AG04450 (cell line): ENCODE results near the gene WWOX. TPM values are rescaled to one million over a fixed set of nuclear protein-coding genes. Genes with fewer than 3 reads are reported as not detected.

Source experiments
- CTCF ChIA-PET: fragments of 300-600, 350-600 bp; formaldehyde crosslinking; extraction: SDS; loops from one replicate; lab custom pipeline; 2022; ENCODE audit warnings: antibody characterized with exemption, inconsistent platforms; lab: Charles Lee
- POLR2A ChIA-PET: fragments of 350-600 bp; formaldehyde crosslinking; extraction: SDS; loops from one replicate; lab custom pipeline; 2021; ENCODE audit warnings: antibody characterized with exemption, inconsistent platforms; lab: Yijun Ruan, JAX
- DNase-seq: peaks from one replicate; pipeline ENCODE4 v3.0.0-alpha.2; 2011; ENCODE audit warnings: low read depth, low spot score
- H3K27ac ChIP-seq: one replicate; pipeline ENCODE4 v1.5.1; 2012; ENCODE audit warnings: low read depth, low read length, control low read depth
- H3K27me3 ChIP-seq: one replicate; pipeline ENCODE4 v1.6.0; 2012; ENCODE audit warnings: low read length; ENCODE audit not compliant: control insufficient read depth, insufficient read depth
- H3K4me3 ChIP-seq: 2 replicates; pipeline ENCODE4 v1.5.1; 2011; ENCODE audit warnings: mild to moderate bottlenecking, low read depth, low read length, control low read depth
- H3K9me3 ChIP-seq: 2 replicates; pipeline ENCODE4 v1.5.1; 2012; ENCODE audit warnings: low read length; ENCODE audit not compliant: control insufficient read depth, insufficient read depth
- polyA plus RNA-seq: library from polyadenylated mRNA; depleted of rRNA; stranded (reverse); fragments of >200 nt; gene quantifications from 2 replicates; pipeline ENCODE4 v1.2.3, GENCODE V29; 2011
- TF ChIP-seq, protein P1 (sequence below): IDR thresholded peaks from 2 replicates; pipeline ENCODE4 v1.5.1; 2011; ENCODE audit warnings: low read depth, low read length, control low read depth, inconsistent platforms

WWOX gene
- polyA plus RNA-seq, 1 experiment: 2.1 TPM

DNA sequence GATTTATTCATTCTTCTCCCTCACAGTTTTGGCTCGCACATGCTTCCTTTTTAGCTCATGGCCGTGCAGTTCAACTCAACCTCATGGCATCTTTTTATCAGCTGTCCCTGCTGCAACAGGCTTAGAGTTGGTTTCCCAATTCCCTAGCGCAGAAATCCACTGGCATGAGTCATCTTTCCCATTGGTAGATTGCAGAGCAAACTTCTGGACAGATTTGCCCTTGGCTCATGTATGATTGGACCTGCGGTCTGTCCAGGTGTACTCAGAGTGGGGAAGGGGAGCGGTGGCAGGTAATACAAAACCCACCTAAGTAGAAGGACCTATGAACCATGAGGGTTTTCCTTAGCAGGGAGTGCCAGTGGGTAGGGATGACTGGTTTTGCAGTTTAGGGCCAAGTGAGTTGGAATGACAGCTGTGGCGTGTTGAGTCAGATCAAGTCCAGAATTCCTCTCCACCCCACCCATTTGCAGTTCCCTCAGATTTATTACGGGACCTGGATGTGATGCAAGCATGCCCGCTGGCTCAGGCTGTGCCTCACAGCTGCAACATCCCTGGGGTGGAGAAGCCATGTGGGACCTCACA, 584.7 kb downstream of the WWOX start:
- ChIA-PET POLR2A (no interaction called here), CTCF (no interaction called here)

DNA sequence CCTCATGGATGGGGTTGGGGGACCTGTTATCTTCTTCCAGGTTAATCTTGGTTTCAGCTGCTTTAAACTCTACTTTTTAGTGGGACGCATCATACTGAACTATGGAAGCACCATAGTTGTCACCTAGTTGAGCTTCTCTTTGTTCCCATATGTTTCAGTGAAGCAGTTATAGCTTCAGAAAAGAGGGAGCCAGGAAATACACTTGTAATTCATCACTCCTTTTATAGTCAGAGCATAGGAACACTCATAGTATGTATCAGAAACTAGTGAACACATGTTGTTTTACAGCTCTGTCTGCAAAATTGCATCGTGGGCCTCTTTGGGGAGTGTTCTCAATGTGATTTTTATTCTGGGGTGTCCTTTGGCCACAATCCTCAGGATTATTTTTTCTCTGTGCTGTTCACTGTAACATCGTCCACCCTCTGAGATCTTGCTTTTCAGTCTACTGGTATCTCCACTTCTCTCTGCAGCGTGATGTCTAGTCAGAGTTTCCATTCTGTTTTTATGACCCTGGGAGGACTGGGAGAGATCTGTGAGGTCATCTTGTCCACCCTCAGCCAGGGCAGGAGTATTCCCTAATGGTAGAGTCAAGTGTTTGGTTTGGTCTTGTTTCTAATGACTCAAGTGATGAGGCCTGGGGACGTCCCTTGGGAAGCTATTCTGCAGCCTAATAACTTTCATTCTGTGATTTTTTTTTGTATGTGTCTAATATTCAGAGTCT, 585.4 kb downstream of the WWOX start:
- no peaks in the 10 kb centered on the region for H3K27me3 ChIP-seq
- DNase-seq: no peak
- H3K4me3 ChIP-seq: no peak overlapping the region
- H3K27ac ChIP-seq: no peak overlapping the region
- TF ChIP-seq, protein P1, sequence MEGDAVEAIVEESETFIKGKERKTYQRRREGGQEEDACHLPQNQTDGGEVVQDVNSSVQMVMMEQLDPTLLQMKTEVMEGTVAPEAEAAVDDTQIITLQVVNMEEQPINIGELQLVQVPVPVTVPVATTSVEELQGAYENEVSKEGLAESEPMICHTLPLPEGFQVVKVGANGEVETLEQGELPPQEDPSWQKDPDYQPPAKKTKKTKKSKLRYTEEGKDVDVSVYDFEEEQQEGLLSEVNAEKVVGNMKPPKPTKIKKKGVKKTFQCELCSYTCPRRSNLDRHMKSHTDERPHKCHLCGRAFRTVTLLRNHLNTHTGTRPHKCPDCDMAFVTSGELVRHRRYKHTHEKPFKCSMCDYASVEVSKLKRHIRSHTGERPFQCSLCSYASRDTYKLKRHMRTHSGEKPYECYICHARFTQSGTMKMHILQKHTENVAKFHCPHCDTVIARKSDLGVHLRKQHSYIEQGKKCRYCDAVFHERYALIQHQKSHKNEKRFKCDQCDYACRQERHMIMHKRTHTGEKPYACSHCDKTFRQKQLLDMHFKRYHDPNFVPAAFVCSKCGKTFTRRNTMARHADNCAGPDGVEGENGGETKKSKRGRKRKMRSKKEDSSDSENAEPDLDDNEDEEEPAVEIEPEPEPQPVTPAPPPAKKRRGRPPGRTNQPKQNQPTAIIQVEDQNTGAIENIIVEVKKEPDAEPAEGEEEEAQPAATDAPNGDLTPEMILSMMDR: no peak
- ChIA-PET CTCF (no interaction called here), POLR2A (no interaction called here)
- H3K9me3 ChIP-seq: peaks cover 46% of the 10 kb centered on the region

More for the DNA sequence above, 584.7 kb downstream of the WWOX start:
- TF ChIP-seq, protein P1: no peak
- Histone ChIP-seq H3K4me3 (no peak overlapping the region), H3K27me3 (no peaks in the 10 kb centered on the region), H3K27ac (no peak overlapping the region), H3K9me3 (peaks cover 46% of the 10 kb centered on the region)
- DNase-seq: no peak

DNA sequence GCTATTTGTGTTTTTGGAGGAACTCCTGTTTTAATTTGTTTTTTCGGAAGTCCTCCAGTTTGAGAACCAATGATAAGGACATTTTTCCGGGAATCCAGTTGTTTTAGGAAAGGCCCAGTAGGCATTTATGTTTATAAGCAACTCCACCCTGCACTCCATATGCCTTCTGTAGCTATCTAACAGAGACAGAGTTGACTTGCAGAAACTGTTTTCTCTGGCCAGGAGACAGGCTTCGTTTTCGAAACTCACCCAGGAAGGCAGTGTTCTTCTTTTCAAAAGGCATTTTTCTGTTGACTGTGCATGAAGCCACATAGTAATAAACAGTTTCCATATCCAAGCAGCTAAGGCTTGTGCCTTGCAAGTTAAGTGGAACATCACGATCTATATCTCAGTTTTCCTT, 587.1 kb downstream of the WWOX start:
- POLR2A ChIA-PET: no interaction called here
- TF ChIP-seq, protein P1: no peak
- peaks cover 42% of the 10 kb centered on the region for H3K9me3 ChIP-seq
- no peaks in the 10 kb centered on the region for H3K27me3 ChIP-seq
- DNase-seq: no peak
- H3K27ac ChIP-seq: no peak overlapping the region
- CTCF ChIA-PET: no interaction called here
- H3K4me3 ChIP-seq: no peak overlapping the region

DNA sequence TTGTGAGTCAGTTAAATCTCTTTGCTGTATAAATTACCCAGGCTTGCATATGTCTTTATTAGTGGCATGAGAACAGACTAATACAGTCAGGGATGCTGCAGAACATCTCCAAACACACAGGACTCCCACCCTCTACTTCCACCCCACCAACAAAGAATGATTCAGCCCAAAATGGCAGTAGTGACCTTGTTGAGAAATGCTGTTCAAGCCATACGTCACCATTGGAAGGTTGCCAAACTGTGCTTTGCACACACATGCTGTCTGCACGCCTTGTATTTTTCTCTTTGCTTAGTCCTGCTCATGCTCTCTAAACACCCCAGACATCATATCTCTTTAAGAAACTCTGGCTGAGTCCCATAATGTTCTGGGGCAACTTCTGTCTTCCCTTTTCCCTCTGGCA, 589.6 kb downstream of the WWOX start:
- no peak overlapping the region for H3K27ac ChIP-seq
- no peak overlapping the region for H3K4me3 ChIP-seq
- DNase-seq: no peak
- ChIA-PET POLR2A (no interaction called here), CTCF (no interaction called here)
- peaks cover 39% of the 10 kb centered on the region for H3K9me3 ChIP-seq
- TF ChIP-seq, protein P1: no peak
- no peaks in the 10 kb centered on the region for H3K27me3 ChIP-seq

DNA sequence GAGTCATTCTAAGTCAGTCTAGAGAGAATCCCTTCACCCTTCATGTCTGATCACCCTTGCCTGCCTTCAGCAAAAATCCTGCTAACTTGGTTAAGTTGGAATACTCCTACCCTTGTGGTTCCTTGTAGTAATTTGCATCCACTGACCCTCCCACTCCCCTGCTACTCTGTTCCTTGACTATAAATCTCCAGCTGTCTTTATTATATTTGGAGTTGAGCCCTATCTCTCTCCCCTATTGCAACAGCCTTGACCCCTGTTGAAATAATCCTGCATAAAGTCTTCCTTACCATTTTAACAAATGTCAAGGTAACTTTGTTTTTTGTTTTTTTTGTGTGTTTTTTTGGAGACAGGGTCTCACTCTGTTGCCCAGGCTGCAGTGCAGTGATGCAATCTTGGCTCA, 590.1 kb downstream of the WWOX start:
- Histone ChIP-seq H3K27ac (no peak overlapping the region), H3K9me3 (peaks cover 38% of the 10 kb centered on the region), H3K4me3 (no peak overlapping the region), H3K27me3 (no peaks in the 10 kb centered on the region)
- ChIA-PET CTCF (no interaction called here), POLR2A (no interaction called here)
- DNase-seq: no peak
- TF ChIP-seq, protein P1: no peak
